ENCODE results near the gene BLVRA.
"Not testable (repeated sequence)": the region's sequence is repeated elsewhere in the genome, so short reads cannot be mapped to it uniquely, and the experiment has no call there.

Gene BLVRA

DNA sequence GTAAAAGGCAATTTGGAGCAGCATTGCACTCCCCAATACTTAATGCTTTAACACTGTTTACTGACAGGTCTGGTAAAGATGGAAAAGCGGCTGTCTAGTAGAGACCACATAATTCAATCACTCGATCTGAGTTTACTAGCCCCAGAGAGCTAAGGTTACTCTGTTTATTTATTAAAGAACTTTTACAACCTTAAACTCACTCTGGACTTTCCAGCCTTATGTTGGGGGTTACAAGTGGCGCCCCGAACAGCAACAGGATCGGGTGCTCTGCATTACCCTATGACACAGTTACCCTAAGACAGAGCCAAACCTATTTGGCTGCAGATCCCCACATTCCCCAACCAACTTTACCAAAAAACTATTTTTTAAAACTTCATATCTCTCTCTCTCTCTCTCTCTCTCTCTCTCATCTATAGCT lies 66.9 kb downstream of the BLVRA start:
- DNase-seq (ENCODE audit: low spot score), result no peak
- in situ Hi-C loops (cut with MboI; ENCODE audit: low pct_unique_long_range_greater_than_20kb, low sequenced_read_pairs, unreplicated experiment), result loop anchor here (25.0 kb wide), 2 partner anchors 363 to 888 kb away; partner anchors contain the start of genes MRPL32 and PSMA2
- TF ChIP-seq CTCF (IDR thresholded peaks at IDR 0.05; ENCODE audit: extremely low read depth, insufficient read depth, missing control alignments), result no peak

- not testable (repeated sequence) for DNase-seq (ENCODE audit: low spot score)
- in situ Hi-C loops (cut with MboI; ENCODE audit: low pct_unique_long_range_greater_than_20kb, low sequenced_read_pairs, unreplicated experiment), result loop anchor here (25.0 kb wide), 2 partner anchors 369 to 894 kb away; partner anchors contain the start of genes MRPL32 and PSMA2
Observed at GRCh38 chr7:43830917-43831316, 72.4 kb downstream of the BLVRA start.

DNA sequence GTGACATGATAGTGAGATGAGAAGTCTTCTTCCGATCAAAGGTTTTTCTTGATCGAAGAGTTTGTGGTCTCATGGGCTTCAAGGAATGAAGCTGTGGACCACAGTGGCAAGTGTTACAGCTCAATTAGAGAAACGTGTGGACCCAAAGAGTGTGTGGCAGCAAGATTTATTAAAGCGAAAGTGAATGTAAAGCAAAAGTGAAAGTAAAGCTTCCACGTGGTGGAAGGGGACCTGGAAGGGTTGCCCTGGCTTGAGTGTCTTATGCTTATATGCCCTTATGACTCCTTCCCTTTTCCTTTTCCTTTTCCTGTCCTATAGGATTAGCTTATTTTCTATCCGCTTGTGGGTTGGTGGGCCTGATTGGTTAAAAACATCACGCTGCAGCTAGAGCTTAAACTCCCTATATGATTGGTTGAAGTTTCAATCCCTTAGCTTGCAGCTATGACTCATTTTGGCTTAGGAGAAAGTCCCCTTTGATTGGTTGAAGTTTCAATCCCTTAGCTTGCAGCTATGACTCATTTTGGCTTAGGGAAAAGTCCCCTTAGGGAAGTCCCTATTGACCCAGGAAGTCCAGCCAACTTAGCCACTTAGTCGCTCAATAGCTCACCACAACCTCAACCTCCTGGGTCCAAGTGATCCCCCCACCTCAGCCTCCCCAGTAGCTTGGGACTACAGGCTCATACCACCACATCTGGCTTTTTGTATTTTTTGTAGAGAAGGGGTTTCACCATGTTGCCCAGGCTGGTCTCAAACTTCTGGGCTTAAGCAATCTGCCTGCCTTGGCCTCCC lies 76.2 kb downstream of the BLVRA start:
- in situ Hi-C loops (cut with MboI; ENCODE audit: low pct_unique_long_range_greater_than_20kb, low sequenced_read_pairs, unreplicated experiment), result loop anchor here (25.0 kb wide), 2 partner anchors 372 to 897 kb away; partner anchors contain the start of genes MRPL32 and PSMA2
- no peak for DNase-seq (ENCODE audit: low spot score)
- TF ChIP-seq CTCF (IDR thresholded peaks at IDR 0.05; ENCODE audit: extremely low read depth, insufficient read depth, missing control alignments), result no peak

GRCh38 chr7:43838201-43838658 lies 79.8 kb downstream of the BLVRA start:
- DNase-seq (ENCODE audit: low spot score), result no peak
- TF ChIP-seq CTCF (IDR thresholded peaks at IDR 0.05; ENCODE audit: extremely low read depth, insufficient read depth, missing control alignments), result no peak
- in situ Hi-C loops (cut with MboI; ENCODE audit: low pct_unique_long_range_greater_than_20kb, low sequenced_read_pairs, unreplicated experiment), result loop anchor here (25.0 kb wide), 2 partner anchors 376 to 901 kb away; partner anchors contain the start of genes MRPL32 and PSMA2

DNA sequence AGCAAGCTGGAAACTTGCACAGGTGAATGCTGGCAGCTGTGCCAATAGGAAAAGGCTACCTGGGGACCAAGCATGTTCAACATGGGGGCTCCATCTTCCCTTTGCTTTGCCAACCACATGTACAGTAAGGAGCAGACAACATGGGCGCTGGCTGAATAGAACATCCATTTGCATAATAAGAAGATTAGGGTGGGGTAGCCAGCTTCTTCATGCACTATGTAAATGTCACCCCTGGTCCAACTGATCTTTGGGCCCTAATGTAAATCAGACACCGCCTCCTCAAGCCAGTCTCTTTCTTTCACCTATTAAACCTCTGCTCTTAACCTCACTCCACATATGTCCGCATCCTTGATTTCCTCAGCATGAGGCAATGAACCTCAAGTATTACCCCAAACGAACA lies 84.8 kb downstream of the BLVRA start:
- in situ Hi-C loops (cut with MboI; ENCODE audit: low pct_unique_long_range_greater_than_20kb, low sequenced_read_pairs, unreplicated experiment), result loop anchor here (5.0 to 25.0 kb wide), 3 partner anchors 261 to 906 kb away; partner anchors contain the start of genes MRPL32, PSMA2 and STK17A
- no peak for DNase-seq (ENCODE audit: low spot score)
- no peak for TF ChIP-seq CTCF (IDR thresholded peaks at IDR 0.05; ENCODE audit: extremely low read depth, insufficient read depth, missing control alignments)

DNA sequence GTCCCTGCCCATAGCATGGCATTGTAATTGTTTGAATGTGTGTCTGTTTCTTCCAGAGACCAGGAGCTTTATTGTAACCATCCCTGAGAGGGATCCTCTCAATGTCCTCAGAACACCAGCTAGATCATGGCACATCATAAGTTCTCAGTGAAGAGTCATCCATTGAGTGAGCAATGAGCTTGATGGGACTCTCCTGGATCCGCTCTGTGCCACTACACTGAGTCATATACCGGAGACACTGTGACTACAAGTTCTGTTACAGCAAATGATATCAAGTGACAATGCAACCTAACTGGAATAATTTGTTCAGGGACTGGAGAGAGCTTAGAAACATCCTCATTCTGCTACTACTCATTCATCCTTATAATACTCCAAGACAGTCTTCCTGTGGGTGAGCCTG lies 85.8 kb downstream of the BLVRA start:
- DNase-seq (ENCODE audit: low spot score), result no peak
- TF ChIP-seq CTCF (IDR thresholded peaks at IDR 0.05; ENCODE audit: extremely low read depth, insufficient read depth, missing control alignments), result no peak
- in situ Hi-C loops (cut with MboI; ENCODE audit: low pct_unique_long_range_greater_than_20kb, low sequenced_read_pairs, unreplicated experiment), result loop anchor here (5.0 to 25.0 kb wide), 3 partner anchors 262 to 907 kb away; partner anchors contain the start of genes MRPL32, PSMA2 and STK17A

- TF ChIP-seq CTCF (IDR thresholded peaks at IDR 0.05; ENCODE audit: extremely low read depth, insufficient read depth, missing control alignments), result no peak
- in situ Hi-C loops (cut with MboI; ENCODE audit: low pct_unique_long_range_greater_than_20kb, low sequenced_read_pairs, unreplicated experiment), result loop anchor here (5.0 to 25.0 kb wide), 3 partner anchors 262 to 907 kb away; partner anchors contain the start of genes MRPL32, PSMA2 and STK17A
- DNase-seq (ENCODE audit: low spot score), result no peak
Observed at GRCh38 chr7:43844662-43845061, 86.2 kb downstream of the BLVRA start.

Measured in GM13977 (cell line).